A549 (cell line): ENCODE results near the gene SIN3A.

ENCODE experiments used
- CEBPB ChIP-seq, 2 experiments: fragments of >200 bp in 1 of 2; sonication (Bioruptor Twin) in 1 of 2; formaldehyde crosslinking in 1 of 2; IDR thresholded peaks; 2 replicates each; pipeline ENCODE4 v1.6.1; 2012 to 2016
- CHD2 ChIP-seq: fragments of 150-350 bp; IDR thresholded peaks from 2 replicates; pipeline ENCODE4 v1.6.1; 2014; ENCODE audit warnings: low read length; ENCODE audit not compliant: partially characterized antibody
- EHF ChIP-seq: fragments of 250-450 bp; sonication (Bioruptor Pico); IDR thresholded peaks from 2 replicates; pipeline ENCODE4 v1.5.0; 2020; ENCODE audit warnings: mild to moderate bottlenecking
- ESRRA ChIP-seq: fragments of 150-350 bp; IDR thresholded peaks from 2 replicates; pipeline ENCODE4 v1.6.1; 2014; ENCODE audit warnings: mild to moderate bottlenecking, low read length, borderline replicate concordance
- MAZ ChIP-seq: fragments of 150-350 bp; IDR thresholded peaks from 2 replicates; pipeline ENCODE4 v1.6.1; 2014; ENCODE audit warnings: antibody characterized with exemption, low read depth, low read length, borderline replicate concordance
- POLR2A ChIP-seq: IDR thresholded peaks from 2 replicates; pipeline ENCODE4 v1.6.1; 2012; ENCODE audit warnings: mild to moderate bottlenecking, low read length
- RFX5 ChIP-seq: fragments of 450-650 bp; IDR thresholded peaks from 2 replicates; pipeline ENCODE4 v1.7.1; 2014; ENCODE audit warnings: antibody characterized with exemption, mild to moderate bottlenecking, moderate library complexity
- SMC3 ChIP-seq: fragments of >200 bp; sonication (Bioruptor Twin); formaldehyde crosslinking; IDR thresholded peaks from 3 replicates; pipeline ENCODE4 v1.6.1; 2018; ENCODE audit warnings: inconsistent platforms
- SREBF2 ChIP-seq: fragments of 450-650 bp; IDR thresholded peaks from 2 replicates; pipeline ENCODE4 v1.6.1; 2014; ENCODE audit warnings: mild to moderate bottlenecking, moderate library complexity
- ZC3H11A ChIP-seq: fragments of 450-650 bp; IDR thresholded peaks from 2 replicates; pipeline ENCODE4 v1.6.1; 2014; ENCODE audit warnings: antibody characterized with exemption, mild to moderate bottlenecking
- TF ChIP-seq, protein P1 (sequence below): fragments of >200 bp; sonication (Bioruptor Twin); formaldehyde crosslinking; IDR thresholded peaks from 3 replicates; pipeline ENCODE4 v1.5.1; 2016
- TF ChIP-seq, protein P2 (sequence below): fragments of 250-450 bp; sonication (Bioruptor Pico); IDR thresholded peaks from 2 replicates; pipeline ENCODE4 v1.5.0; 2021; ENCODE audit warnings: mild to moderate bottlenecking, moderate library complexity, borderline replicate concordance
- TF ChIP-seq, protein P3 (sequence below): fragments of 450-650 bp; IDR thresholded peaks from 2 replicates; pipeline ENCODE4 v1.6.1; 2014; ENCODE audit warnings: antibody characterized with exemption

DNA sequence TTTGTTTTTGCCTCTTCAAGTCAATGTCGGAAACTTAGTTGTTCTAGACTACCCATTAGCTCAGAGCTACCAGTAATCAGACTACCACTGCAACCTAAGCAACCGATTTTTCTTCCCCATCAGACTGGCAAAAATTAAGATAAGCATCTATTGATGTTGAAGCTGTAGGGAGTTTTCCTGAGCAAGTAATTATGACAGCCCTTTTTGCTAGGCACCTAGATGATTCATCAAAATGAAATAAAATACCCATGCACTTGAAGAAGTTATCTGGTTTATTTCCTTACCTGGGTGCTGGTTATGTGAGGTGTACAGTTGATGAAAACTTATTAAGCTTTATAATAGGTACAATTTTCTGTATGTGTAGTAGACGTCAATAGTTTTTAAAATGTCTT, 116.2 kb downstream of the SIN3A start:
- TF ChIP-seq, protein P1, sequence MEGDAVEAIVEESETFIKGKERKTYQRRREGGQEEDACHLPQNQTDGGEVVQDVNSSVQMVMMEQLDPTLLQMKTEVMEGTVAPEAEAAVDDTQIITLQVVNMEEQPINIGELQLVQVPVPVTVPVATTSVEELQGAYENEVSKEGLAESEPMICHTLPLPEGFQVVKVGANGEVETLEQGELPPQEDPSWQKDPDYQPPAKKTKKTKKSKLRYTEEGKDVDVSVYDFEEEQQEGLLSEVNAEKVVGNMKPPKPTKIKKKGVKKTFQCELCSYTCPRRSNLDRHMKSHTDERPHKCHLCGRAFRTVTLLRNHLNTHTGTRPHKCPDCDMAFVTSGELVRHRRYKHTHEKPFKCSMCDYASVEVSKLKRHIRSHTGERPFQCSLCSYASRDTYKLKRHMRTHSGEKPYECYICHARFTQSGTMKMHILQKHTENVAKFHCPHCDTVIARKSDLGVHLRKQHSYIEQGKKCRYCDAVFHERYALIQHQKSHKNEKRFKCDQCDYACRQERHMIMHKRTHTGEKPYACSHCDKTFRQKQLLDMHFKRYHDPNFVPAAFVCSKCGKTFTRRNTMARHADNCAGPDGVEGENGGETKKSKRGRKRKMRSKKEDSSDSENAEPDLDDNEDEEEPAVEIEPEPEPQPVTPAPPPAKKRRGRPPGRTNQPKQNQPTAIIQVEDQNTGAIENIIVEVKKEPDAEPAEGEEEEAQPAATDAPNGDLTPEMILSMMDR, result no peak
- TF ChIP-seq ESRRA (no peak), MAZ (no peak), RFX5 (no peak), ZC3H11A (no peak), CEBPB (IDR thresholded peaks at IDR 0.05) (no peak), SREBF2 (no peak), CHD2 (no peak), EHF (CRISPR knock-in tag) (no peak), POLR2A (no peak), SMC3 (no peak)
- TF ChIP-seq, protein P2, sequence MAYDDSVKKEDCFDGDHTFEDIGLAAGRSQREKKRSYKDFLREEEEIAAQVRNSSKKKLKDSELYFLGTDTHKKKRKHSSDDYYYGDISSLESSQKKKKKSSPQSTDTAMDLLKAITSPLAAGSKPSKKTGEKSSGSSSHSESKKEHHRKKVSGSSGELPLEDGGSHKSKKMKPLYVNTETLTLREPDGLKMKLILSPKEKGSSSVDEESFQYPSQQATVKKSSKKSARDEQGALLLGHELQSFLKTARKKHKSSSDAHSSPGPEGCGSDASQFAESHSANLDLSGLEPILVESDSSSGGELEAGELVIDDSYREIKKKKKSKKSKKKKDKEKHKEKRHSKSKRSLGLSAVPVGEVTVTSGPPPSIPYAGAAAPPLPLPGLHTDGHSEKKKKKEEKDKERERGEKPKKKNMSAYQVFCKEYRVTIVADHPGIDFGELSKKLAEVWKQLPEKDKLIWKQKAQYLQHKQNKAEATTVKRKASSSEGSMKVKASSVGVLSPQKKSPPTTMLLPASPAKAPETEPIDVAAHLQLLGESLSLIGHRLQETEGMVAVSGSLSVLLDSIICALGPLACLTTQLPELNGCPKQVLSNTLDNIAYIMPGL (CRISPR knock-in tag), result no peak
- TF ChIP-seq, protein P3, sequence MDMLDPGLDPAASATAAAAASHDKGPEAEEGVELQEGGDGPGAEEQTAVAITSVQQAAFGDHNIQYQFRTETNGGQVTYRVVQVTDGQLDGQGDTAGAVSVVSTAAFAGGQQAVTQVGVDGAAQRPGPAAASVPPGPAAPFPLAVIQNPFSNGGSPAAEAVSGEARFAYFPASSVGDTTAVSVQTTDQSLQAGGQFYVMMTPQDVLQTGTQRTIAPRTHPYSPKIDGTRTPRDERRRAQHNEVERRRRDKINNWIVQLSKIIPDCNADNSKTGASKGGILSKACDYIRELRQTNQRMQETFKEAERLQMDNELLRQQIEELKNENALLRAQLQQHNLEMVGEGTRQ, result no peak
